ENCODE results near the gene PRKCZ.

DNA sequence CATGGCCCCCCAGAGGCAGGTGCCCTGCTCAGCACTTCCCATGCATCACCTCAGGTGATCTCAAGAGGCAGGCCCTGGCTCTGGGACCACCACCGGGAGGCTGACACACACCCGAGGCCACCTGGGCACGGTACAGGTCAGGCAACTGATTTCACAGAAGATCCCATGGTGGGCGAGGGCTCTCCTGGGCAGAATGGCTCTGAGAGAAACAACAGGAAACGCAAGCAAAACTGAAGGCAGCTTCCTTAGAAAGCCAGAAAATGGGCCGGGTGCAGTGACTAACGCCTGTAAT is 166.5 kb downstream of the PRKCZ start:
- TF ChIP-seq, protein P1, sequence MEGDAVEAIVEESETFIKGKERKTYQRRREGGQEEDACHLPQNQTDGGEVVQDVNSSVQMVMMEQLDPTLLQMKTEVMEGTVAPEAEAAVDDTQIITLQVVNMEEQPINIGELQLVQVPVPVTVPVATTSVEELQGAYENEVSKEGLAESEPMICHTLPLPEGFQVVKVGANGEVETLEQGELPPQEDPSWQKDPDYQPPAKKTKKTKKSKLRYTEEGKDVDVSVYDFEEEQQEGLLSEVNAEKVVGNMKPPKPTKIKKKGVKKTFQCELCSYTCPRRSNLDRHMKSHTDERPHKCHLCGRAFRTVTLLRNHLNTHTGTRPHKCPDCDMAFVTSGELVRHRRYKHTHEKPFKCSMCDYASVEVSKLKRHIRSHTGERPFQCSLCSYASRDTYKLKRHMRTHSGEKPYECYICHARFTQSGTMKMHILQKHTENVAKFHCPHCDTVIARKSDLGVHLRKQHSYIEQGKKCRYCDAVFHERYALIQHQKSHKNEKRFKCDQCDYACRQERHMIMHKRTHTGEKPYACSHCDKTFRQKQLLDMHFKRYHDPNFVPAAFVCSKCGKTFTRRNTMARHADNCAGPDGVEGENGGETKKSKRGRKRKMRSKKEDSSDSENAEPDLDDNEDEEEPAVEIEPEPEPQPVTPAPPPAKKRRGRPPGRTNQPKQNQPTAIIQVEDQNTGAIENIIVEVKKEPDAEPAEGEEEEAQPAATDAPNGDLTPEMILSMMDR (IDR thresholded peaks at IDR 0.05): no peak
- no peak for TF ChIP-seq POLR2A (IDR thresholded peaks at IDR 0.05)

Data from uterus (tissue), 2 donors.